Lower lobe of right lung (tissue), 2 donors: Measurements from ENCODE around the gene ZNF205. TPM values are rescaled to one million over a fixed set of nuclear protein-coding genes. Genes with fewer than 3 reads are reported as not detected.
A peak's percentile ranks its signal among the peaks of the same experiment; 100 is the strongest.

Experiments used
- ATAC-seq, 2 donors: fragments of 200-7000 bp; cut with Tn5 transposase; one replicate each; pipeline ENCODE4 v1.9.1; 2020 to 2022; ENCODE audit warnings: mild to moderate bottlenecking in 2 of 2, moderate library complexity in 2 of 2
- DNase-seq: peaks from one replicate; pipeline ENCODE4 v3.0.0-alpha.2; 2020
- H3K27ac ChIP-seq: fragments of 200-600 bp; one replicate; pipeline ENCODE4 v1.8.0; 2022
- H3K27me3 ChIP-seq: fragments of 200-600 bp; one replicate; pipeline ENCODE4 v1.8.0; 2022; ENCODE audit warnings: low read depth
- H3K36me3 ChIP-seq: fragments of 200-600 bp; one replicate; pipeline ENCODE4 v1.8.0; 2022; ENCODE audit warnings: mild to moderate bottlenecking
- H3K4me1 ChIP-seq: fragments of 200-600 bp; one replicate; pipeline ENCODE4 v1.8.0; 2022
- H3K4me3 ChIP-seq: fragments of 200-600 bp; one replicate; pipeline ENCODE4 v1.8.0; 2022; ENCODE audit warnings: mild to moderate bottlenecking
- H3K9me3 ChIP-seq: fragments of 200-600 bp; one replicate; pipeline ENCODE4 v1.8.0; 2022
- intact Hi-C: fragments of 100-400 bp; cut with DNase I; formaldehyde crosslinking; loops from one replicate; pipeline ENCODE4 v1.11.0; 2022
- total RNA-seq: library from RNA; stranded (reverse); fragmentation: NEBNext Ultra II Directional; extraction: Animal tissue kit (Norgen Biotek cat#: 25700); gene quantifications from one replicate; pipeline ENCODE4 v1.2.1, GENCODE V29; 2021
- TF ChIP-seq, protein P1 (sequence below): fragments of 200-600 bp; IDR thresholded peaks from one replicate; pipeline ENCODE4 v1.8.0; 2022; ENCODE audit warnings: antibody characterized with exemption, mild to moderate bottlenecking
- donor health status: DM: no; HTN: yes; CAD: no; lungs with severe emphysema.

The ZNF205 gene
- total RNA-seq, 1 donor from 2014 or later, result 11.9 TPM

DNA sequence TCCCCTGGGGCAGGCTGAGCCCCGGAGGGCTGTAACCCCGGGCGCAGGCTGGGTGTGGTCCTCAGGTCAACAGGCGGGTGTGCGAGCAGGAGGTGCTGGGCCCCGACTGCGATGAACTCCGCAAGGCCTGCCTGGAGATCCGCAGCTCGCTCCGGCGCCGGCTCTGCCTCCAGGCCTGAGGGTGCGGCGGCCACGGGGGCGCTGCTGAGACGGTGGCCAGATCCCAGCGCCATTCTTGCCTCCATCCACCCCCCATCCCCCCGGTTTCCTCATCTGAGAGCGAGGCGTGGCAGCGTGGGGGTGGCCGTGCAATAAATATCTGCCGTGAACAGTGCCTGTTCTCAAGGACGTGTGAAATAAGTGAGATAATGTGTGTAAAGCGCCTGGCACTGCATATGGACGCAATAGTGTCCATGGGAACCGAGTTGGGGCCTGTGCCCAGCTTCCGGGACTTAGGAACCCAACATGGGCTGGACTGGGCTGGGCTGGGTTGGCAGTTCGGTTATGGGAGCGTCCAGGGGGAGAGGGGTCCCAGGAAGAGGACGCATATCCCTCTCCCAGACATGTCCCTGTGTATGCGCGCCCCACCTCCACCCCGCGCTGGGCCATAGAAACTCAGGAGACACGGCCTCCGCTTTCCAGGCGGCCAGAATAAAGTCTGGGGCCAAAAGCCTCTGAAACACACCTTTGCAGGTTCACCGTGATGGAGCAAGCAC, 37.4 kb downstream of the ZNF205 start:
- intact Hi-C loops, result no loop called here
- peak; percentile 68 to 74 for ATAC-seq
- Histone ChIP-seq H3K4me3 (peak overlapping the region; percentile 80), H3K36me3 (no peaks in the 10 kb centered on the region), H3K27me3 (no peaks in the 10 kb centered on the region), H3K9me3 (no peaks in the 10 kb centered on the region), H3K4me1 (peaks cover 21% of the 10 kb centered on the region), H3K27ac (peak overlapping the region; percentile 88)
- TF ChIP-seq, protein P1, sequence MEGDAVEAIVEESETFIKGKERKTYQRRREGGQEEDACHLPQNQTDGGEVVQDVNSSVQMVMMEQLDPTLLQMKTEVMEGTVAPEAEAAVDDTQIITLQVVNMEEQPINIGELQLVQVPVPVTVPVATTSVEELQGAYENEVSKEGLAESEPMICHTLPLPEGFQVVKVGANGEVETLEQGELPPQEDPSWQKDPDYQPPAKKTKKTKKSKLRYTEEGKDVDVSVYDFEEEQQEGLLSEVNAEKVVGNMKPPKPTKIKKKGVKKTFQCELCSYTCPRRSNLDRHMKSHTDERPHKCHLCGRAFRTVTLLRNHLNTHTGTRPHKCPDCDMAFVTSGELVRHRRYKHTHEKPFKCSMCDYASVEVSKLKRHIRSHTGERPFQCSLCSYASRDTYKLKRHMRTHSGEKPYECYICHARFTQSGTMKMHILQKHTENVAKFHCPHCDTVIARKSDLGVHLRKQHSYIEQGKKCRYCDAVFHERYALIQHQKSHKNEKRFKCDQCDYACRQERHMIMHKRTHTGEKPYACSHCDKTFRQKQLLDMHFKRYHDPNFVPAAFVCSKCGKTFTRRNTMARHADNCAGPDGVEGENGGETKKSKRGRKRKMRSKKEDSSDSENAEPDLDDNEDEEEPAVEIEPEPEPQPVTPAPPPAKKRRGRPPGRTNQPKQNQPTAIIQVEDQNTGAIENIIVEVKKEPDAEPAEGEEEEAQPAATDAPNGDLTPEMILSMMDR, result peak; percentile 58
- peak; percentile 83 for DNase-seq

DNA sequence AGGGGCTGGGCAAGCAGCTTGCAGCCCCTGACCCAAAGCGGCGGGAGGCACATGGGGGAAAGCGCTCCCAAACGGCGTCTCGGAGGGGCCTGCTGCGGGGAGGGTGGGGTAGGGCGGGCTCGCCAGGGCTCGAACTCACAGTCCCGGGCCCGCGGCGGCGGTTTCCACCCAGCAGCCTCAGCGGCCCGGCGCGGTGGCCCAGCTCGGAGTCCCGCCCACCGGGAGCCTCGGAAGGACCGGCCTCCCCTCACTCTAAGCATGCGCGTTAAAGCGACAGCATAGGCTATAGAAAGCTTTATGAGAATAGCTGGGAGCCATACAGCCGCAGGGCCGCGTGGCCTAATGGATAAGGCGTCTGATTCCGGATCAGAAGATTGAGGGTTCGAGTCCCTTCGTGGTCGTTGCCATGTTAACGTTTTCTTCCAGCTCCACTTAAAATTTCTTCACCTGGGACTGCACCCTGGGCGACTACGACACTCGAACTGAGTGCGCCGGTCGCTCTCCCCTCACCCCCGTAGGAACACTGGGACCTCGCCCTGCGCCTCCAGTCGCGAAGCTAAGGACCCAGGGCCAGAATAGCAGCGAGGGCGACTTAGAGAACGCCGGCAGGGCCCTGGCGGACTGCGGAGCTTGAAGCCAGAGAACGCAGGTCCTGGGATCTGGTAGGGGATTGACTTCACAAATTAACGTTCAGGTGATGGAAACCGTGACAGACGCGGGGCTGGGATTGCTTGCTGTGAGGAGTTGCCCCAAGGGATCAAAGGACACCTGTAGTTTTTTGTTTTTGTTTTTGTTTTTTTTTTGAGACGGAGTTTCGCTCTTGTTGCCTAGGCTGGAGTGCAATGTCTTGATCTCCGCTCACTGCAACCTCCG, 38.2 kb downstream of the ZNF205 start:
- H3K27ac ChIP-seq, result peak overlapping the region; percentile 88
- ATAC-seq, result peak; percentile 95 to 96

DNA sequence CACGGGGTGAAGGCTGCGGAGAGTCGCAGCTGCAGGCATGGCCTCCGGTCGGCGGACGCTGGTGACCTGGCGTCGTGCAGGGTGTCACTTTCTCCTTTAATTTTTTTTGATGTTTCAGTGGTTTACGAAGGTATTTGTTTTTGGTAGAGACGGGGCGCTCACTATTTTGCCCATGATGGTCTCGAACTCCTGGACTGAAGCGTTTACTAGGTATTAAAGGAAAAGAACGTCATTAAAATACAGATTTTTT, 39.6 kb downstream of the ZNF205 start:
- Histone ChIP-seq H3K9me3 (no peaks in the 10 kb centered on the region), H3K27ac (peak overlapping the region; percentile 18), H3K27me3 (no peaks in the 10 kb centered on the region), H3K36me3 (no peaks in the 10 kb centered on the region), H3K4me3 (peak overlapping the region; percentile 45), H3K4me1 (peaks cover 21% of the 10 kb centered on the region)
- intact Hi-C loops, result no loop called here
- TF ChIP-seq, protein P1, result no peak
- peak; percentile 46 for DNase-seq
- no peak for ATAC-seq

More for the DNA sequence above, 38.2 kb downstream of the ZNF205 start:
- Histone ChIP-seq H3K9me3 (no peaks in the 10 kb centered on the region), H3K36me3 (no peaks in the 10 kb centered on the region), H3K4me3 (peak overlapping the region; percentile 80), H3K4me1 (peaks cover 21% of the 10 kb centered on the region), H3K27me3 (no peaks in the 10 kb centered on the region)
- DNase-seq, result peak; percentile 96
- TF ChIP-seq, protein P1, result no peak
- intact Hi-C loops, result no loop called here

DNA sequence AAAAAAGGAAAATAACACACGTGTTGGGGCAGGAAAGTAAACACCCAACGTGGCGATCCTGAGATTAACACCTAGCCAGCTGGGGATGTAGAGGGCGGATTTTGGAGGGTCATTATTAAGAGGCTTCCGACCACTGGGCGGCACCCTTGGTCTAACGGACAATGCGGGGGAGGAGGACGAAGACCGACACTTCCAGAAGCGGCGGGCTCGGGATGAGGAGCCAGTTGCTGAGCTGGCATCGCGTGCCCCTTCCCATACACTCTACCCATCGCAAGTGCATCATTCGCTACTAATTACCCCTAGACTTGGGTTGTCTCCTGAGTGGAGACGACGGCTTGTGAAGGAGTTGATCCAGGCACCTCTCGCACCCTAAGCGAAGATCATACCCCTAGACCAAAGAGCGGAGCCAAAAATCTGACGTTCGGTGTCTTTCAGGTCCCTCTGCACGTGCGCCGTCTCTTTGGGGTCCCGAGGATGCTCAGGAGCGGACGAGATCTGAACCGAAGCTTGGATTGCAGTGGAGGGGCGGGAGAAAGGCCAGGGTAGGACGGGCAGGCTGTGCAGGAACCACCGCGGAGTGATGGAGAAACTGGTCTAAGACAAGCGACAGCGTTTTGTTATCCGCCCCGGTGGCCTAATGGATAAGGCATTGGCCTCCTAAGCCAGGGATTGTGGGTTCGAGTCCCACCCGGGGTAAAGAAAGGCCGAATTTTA, 40.0 kb downstream of the ZNF205 start:
- Histone ChIP-seq H3K27ac (peak overlapping the region; percentile 18), H3K4me1 (peaks cover 21% of the 10 kb centered on the region), H3K9me3 (no peaks in the 10 kb centered on the region), H3K4me3 (peak overlapping the region; percentile 45), H3K27me3 (no peaks in the 10 kb centered on the region), H3K36me3 (no peaks in the 10 kb centered on the region)
- DNase-seq, result peak; percentile 79
- ATAC-seq, result peak; percentile 42 to 48
- intact Hi-C loops, result no loop called here
- TF ChIP-seq, protein P1, result peak; percentile 35

DNA sequence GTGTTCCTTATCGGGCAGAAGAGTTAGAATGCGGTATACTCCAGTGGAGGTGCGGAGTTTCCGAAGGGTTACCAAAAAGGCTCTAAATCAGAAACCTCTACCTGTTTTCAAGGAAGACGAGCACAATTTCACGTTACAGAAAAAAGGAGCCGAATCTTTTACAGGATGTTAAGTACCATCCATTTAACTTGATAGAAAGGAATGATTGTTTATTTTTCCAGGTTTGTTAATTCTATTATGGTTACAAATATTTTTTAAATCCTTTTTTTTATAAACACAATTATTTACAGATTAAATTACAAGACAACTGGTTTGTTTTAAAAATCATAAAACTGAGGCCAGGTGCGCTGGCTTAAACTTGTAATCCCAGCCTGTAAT, 40.6 kb downstream of the ZNF205 start:
- intact Hi-C loops, result no loop called here
- ATAC-seq, result no peak
- peak overlapping the region; percentile 18 for H3K27ac ChIP-seq
- DNase-seq, result peak; percentile 1
- peaks cover 21% of the 10 kb centered on the region for H3K4me1 ChIP-seq
- no peaks in the 10 kb centered on the region for H3K27me3 ChIP-seq
- no peaks in the 10 kb centered on the region for H3K36me3 ChIP-seq
- H3K9me3 ChIP-seq, result no peaks in the 10 kb centered on the region
- H3K4me3 ChIP-seq, result peak overlapping the region; percentile 45
- TF ChIP-seq, protein P1, result no peak
